CD14-positive monocyte (primary cell): ENCODE results near the gene TBC1D16. TPM values are rescaled to one million over a fixed set of nuclear protein-coding genes. Genes with fewer than 3 reads are reported as not detected.

Experiments used
- DNase-seq, 3 donors: peaks; one replicate each; pipeline ENCODE4 v3.0.0-alpha.2; 2011 to 2022
- H2AFZ ChIP-seq: 2 replicates; pipeline ENCODE4 v1.6.0; 2012; ENCODE audit warnings: mild to moderate bottlenecking, low read depth, low read length, inconsistent platforms; ENCODE audit not compliant: insufficient read depth, poor library complexity, severe bottlenecking
- H3K27ac ChIP-seq, 2 donors: 1 replicate in 1 of 2; 2 replicates in 1 of 2; pipeline ENCODE4 v1.5.1; 2012 to 2013; ENCODE audit warnings: low read length in 2 of 2, control low read depth in 1 of 2, inconsistent platforms in 1 of 2, low read depth in 1 of 2, mild to moderate bottlenecking in 1 of 2
- H3K27me3 ChIP-seq, 2 donors: one replicate each; pipeline versions ENCODE4 v1.6.0 to v1.6.1; 2011 to 2013; ENCODE audit warnings: low read length in 2 of 2; ENCODE audit not compliant: control insufficient read depth in 2 of 2, insufficient read depth in 2 of 2
- H3K36me3 ChIP-seq, 2 donors: replicated peaks in 1 of 2; 1 replicate in 1 of 2; 2 replicates in 1 of 2; pipeline versions ENCODE4 v1.5.1 to v1.6.1; 2012 to 2013; ENCODE audit warnings: low read length in 2 of 2, control low read depth in 1 of 2, inconsistent platforms in 1 of 2, mild to moderate bottlenecking in 1 of 2; ENCODE audit not compliant: insufficient read depth in 2 of 2, control insufficient read depth in 1 of 2
- H3K4me1 ChIP-seq, 2 donors: 1 replicate in 1 of 2; 2 replicates in 1 of 2; pipeline versions ENCODE4 v1.5.1 to v1.6.1; 2012 to 2013; ENCODE audit warnings: low read length in 2 of 2, control low read depth in 1 of 2, inconsistent platforms in 1 of 2, mild to moderate bottlenecking in 1 of 2, moderate library complexity in 1 of 2; ENCODE audit not compliant: insufficient read depth in 2 of 2, control insufficient read depth in 1 of 2
- H3K4me2 ChIP-seq: replicated peaks from 2 replicates; pipeline ENCODE3; 2012; ENCODE audit warnings: low read length, moderate library complexity, mild to moderate bottlenecking; ENCODE audit not compliant: poor library complexity, severe bottlenecking; ENCODE audit errors: extremely low read depth
- H3K4me3 ChIP-seq, 3 experiments: fragments of 200-600 bp in 1 of 3; sonication (generic) in 1 of 3; replicated peaks in 1 of 3; 1 replicate in 2 of 3; 2 replicates in 1 of 3; pipeline ENCODE4 v1.5.1; 2011 to 2013; ENCODE audit warnings: low read length in 3 of 3, mild to moderate bottlenecking in 3 of 3, control low read depth in 2 of 3, low read depth in 2 of 3, inconsistent platforms in 1 of 3, moderate library complexity in 1 of 3
- H3K79me2 ChIP-seq: 2 replicates; pipeline ENCODE4 v1.6.0; 2012; ENCODE audit warnings: mild to moderate bottlenecking, control low read depth, inconsistent platforms, low read length, moderate library complexity; ENCODE audit not compliant: insufficient read depth
- H3K9ac ChIP-seq: 2 replicates; pipeline ENCODE4 v1.6.0; 2017; ENCODE audit warnings: low read length, mild to moderate bottlenecking; ENCODE audit not compliant: insufficient read depth, poor library complexity, severe bottlenecking
- H3K9me3 ChIP-seq, 2 donors: replicated peaks in 1 of 2; 1 replicate in 1 of 2; 2 replicates in 1 of 2; pipeline versions ENCODE4 v1.5.1 to v1.6.1; 2012 to 2013; ENCODE audit warnings: low read length in 2 of 2, control low read depth in 1 of 2; ENCODE audit not compliant: control insufficient read depth in 1 of 2, insufficient read depth in 1 of 2
- H4K20me1 ChIP-seq: 2 replicates; pipeline ENCODE4 v1.6.0; 2012; ENCODE audit warnings: mild to moderate bottlenecking, low read length, control low read depth, moderate library complexity; ENCODE audit not compliant: insufficient read depth
- H3K27ac Mint-ChIP-seq, 7 donors: one replicate each; pipeline ENCODE4 v1.8.0; 2020; ENCODE audit warnings: mild to moderate bottlenecking in 7 of 7, mixed read lengths in 7 of 7, moderate library complexity in 6 of 7, inconsistent platforms in 2 of 7
- H3K27me3 Mint-ChIP-seq, 3 donors: one replicate each; pipeline ENCODE4 v1.8.0; 2021 to 2022; ENCODE audit warnings: low read depth in 3 of 3, mild to moderate bottlenecking in 3 of 3, mixed read lengths in 3 of 3, moderate library complexity in 3 of 3, inconsistent platforms in 1 of 3
- H3K36me3 Mint-ChIP-seq, 2 donors: one replicate each; pipeline ENCODE4 v1.8.0; 2020; ENCODE audit warnings: mixed read lengths in 2 of 2, inconsistent platforms in 1 of 2, mild to moderate bottlenecking in 1 of 2
- H3K4me1 Mint-ChIP-seq: one replicate; pipeline ENCODE4 v1.8.0; 2020; ENCODE audit warnings: mild to moderate bottlenecking, mixed read lengths
- H3K4me3 Mint-ChIP-seq, 2 donors: one replicate each; pipeline ENCODE4 v1.8.0; 2020; ENCODE audit warnings: mild to moderate bottlenecking in 2 of 2, mixed read lengths in 2 of 2, moderate library complexity in 1 of 2
- H3K9me3 Mint-ChIP-seq, 7 donors: one replicate each; pipeline ENCODE4 v1.8.0; 2020 to 2022; ENCODE audit warnings: mixed read lengths in 7 of 7, mild to moderate bottlenecking in 6 of 7, moderate library complexity in 6 of 7, inconsistent platforms in 2 of 7
- WGBS: methylation state at CpG from one replicate; pipeline ENCODE4 v1.1.5; 2013; ENCODE audit warnings: missing lambda C conversion rate; ENCODE audit not compliant: insufficient coverage; 5-methylcytosine and 5-hydroxymethylcytosine counted together
- intact Hi-C, 2 donors: fragments of 100-400 bp; cut with micrococcal nuclease; formaldehyde crosslinking; loops; one replicate each; pipeline versions ENCODE4 v1.15.0 to v1.15.1; 2023
- polyA plus RNA-seq, 3 donors: library from polyadenylated mRNA; depleted of rRNA in 1 of 3; unstranded in 2 of 3; stranded (reverse) in 1 of 3; fragments of 300-500 nt in 2 of 3; fragments of >200 nt in 1 of 3; fragmentation: Illumina TruSeq in 2 of 3; gene quantifications; 1 replicate in 2 of 3; 2 replicates in 1 of 3; pipeline ENCODE4 v1.2.3, GENCODE V29; 2012 to 2021
- TF ChIP-seq, protein P1 (sequence below): fragments of 200-600 bp; IDR thresholded peaks from one replicate; pipeline ENCODE4 v1.8.0; 2022; ENCODE audit warnings: antibody characterized with exemption, mild to moderate bottlenecking

Gene TBC1D16
- polyA plus RNA-seq, 3 donors, result 0.11 to 0.53 (median 0.27) TPM

DNA sequence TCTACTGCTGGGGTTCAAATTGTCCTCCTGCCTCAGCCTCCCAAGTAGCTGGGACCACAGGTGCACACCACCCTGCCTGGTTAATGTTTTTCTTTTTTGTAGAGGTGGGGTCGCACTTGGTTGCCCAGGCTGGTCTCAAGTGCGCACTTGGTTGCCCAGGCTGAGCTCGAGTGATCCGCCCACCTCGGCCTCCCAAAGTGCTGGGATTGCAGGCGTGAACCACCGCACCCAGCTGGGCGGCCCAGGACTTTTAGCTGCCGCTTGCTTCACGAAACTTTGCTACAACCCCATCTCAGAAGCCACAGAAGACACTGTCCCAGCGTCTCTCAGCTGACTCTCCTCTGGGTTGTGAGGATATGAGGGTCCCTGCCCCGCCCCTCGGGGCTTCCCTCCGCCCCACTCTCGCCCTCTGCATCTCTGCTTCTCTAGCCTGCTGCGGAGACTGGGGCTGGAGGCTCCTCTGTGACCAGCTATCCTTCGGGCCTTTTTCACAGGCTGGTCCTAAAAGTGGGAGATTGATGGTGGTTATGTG lies 147.6 kb downstream of the TBC1D16 start:
- no peak overlapping the region for H3K4me3 Mint-ChIP-seq
- no peaks in the 10 kb centered on the region for H3K27me3 ChIP-seq
- H3K79me2 ChIP-seq, result no peaks in the 10 kb centered on the region
- H3K4me3 ChIP-seq, result no peak overlapping the region
- H3K36me3 Mint-ChIP-seq, result no peaks in the 10 kb centered on the region
- no peak overlapping the region for H3K27ac Mint-ChIP-seq
- H4K20me1 ChIP-seq, result no peaks in the 10 kb centered on the region
- H2AFZ ChIP-seq, result no peak overlapping the region
- H3K27ac ChIP-seq, result no peak overlapping the region
- peaks cover 0 to 3% (median 0%) of the 10 kb centered on the region in 7 donors for H3K9me3 Mint-ChIP-seq
- DNase-seq, result no peak
- WGBS, result 88% methylated on average over 6 of the region's 17 CpGs
- H3K4me2 ChIP-seq, result no peak overlapping the region
- H3K4me1 ChIP-seq, result no peaks in the 10 kb centered on the region
- peaks cover 17 to 38% (median 34%) of the 10 kb centered on the region in 3 donors for H3K27me3 Mint-ChIP-seq
- H3K4me1 Mint-ChIP-seq, result no peaks in the 10 kb centered on the region
- TF ChIP-seq, protein P1, sequence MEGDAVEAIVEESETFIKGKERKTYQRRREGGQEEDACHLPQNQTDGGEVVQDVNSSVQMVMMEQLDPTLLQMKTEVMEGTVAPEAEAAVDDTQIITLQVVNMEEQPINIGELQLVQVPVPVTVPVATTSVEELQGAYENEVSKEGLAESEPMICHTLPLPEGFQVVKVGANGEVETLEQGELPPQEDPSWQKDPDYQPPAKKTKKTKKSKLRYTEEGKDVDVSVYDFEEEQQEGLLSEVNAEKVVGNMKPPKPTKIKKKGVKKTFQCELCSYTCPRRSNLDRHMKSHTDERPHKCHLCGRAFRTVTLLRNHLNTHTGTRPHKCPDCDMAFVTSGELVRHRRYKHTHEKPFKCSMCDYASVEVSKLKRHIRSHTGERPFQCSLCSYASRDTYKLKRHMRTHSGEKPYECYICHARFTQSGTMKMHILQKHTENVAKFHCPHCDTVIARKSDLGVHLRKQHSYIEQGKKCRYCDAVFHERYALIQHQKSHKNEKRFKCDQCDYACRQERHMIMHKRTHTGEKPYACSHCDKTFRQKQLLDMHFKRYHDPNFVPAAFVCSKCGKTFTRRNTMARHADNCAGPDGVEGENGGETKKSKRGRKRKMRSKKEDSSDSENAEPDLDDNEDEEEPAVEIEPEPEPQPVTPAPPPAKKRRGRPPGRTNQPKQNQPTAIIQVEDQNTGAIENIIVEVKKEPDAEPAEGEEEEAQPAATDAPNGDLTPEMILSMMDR, result no peak
- intact Hi-C loops, result no loop called here
- no peaks in the 10 kb centered on the region for H3K9me3 ChIP-seq
- H3K9ac ChIP-seq, result no peak overlapping the region
- no peaks in the 10 kb centered on the region for H3K36me3 ChIP-seq

DNA sequence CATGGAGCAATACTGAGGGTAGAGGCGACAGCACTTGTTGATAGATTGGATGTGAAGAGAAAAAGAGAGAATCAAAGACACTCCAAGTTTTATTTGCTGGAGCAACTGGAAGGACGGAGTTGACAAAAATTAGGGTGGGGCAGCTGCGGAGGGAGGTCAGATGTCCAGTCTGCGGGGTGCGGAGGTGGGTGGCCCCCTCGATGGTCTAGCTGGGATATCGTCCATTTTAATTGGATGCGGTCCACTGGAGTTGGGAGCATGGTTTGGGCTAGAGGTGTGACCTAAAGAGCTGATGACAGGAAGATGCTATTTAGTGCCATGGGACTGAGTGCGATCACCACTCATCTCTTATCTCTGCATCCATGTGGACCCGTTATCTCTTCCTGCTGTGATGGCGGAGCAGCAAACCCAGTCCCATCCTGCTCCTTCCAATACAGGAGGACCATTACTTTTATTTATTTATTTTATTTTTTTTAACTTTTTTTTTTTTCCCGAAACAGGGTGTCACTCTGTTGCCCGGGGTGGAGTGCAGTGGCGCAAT lies 148.2 kb downstream of the TBC1D16 start:
- 94% methylated on average over 5 of the region's 14 CpGs for WGBS
- no peaks in the 10 kb centered on the region for H4K20me1 ChIP-seq
- H3K4me3 Mint-ChIP-seq, result no peak overlapping the region
- H3K27ac Mint-ChIP-seq, result no peak overlapping the region
- H3K27me3 Mint-ChIP-seq, result peaks cover 17 to 38% (median 32%) of the 10 kb centered on the region in 3 donors
- peaks cover 0 to 3% (median 0%) of the 10 kb centered on the region in 7 donors for H3K9me3 Mint-ChIP-seq
- no peaks in the 10 kb centered on the region for H3K4me1 Mint-ChIP-seq
- H2AFZ ChIP-seq, result no peak overlapping the region
- no peak overlapping the region for H3K9ac ChIP-seq
- no peak overlapping the region for H3K4me3 ChIP-seq
- H3K9me3 ChIP-seq, result no peaks in the 10 kb centered on the region
- no peaks in the 10 kb centered on the region for H3K79me2 ChIP-seq
- H3K27me3 ChIP-seq, result no peaks in the 10 kb centered on the region
- no peak overlapping the region for H3K4me2 ChIP-seq
- TF ChIP-seq, protein P1, result no peak
- no peaks in the 10 kb centered on the region for H3K4me1 ChIP-seq
- H3K36me3 Mint-ChIP-seq, result no peaks in the 10 kb centered on the region
- H3K27ac ChIP-seq, result no peak overlapping the region
- no peak for DNase-seq
- H3K36me3 ChIP-seq, result no peaks in the 10 kb centered on the region
- intact Hi-C loops, result no loop called here
